GM04503 (cell line): ENCODE results near the gene DR1.

ENCODE experiments used
- DNase-seq: peaks from one replicate; pipeline ENCODE4 v3.0.0-alpha.2; 2012; ENCODE audit warnings: low read depth

The DR1 gene

GRCh38 chr1:93345633-93346420, at the start of gene DR1:
Gene DR1 (plus strand): TSS chr1:93345907. CDS start chr1:93346646, 739 bp downstream.
- peak; percentile 67 for DNase-seq

DNA sequence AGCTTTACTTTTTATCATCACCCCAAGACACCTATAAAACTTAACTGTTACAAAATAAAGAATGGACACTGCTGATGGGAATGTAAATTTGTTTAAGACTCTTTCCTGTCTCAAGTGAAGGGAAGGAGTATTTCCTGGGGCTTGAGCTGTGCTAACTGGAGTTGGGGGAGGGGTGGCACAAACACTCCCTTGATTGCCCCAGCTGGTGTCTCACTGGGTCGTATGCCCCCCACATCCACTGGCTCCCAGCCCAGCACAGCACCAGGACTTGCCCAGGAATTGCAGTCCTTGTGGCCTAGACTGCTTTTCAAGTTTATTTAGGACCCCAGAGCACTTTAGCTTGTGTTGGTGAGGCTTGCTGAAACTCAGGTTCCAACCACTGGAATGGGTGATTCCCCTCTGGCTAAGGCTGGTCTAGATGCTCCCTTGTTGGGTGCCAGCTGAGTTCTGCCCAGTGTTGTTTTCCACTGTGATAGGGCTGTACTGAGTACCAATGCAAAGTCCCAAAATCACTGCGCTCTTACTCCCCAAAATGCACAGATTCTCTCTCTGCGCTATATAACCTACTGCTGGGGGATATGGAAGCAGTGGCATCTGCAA, 49.1 kb upstream of the DR1 start:
- no peak for DNase-seq

DNA sequence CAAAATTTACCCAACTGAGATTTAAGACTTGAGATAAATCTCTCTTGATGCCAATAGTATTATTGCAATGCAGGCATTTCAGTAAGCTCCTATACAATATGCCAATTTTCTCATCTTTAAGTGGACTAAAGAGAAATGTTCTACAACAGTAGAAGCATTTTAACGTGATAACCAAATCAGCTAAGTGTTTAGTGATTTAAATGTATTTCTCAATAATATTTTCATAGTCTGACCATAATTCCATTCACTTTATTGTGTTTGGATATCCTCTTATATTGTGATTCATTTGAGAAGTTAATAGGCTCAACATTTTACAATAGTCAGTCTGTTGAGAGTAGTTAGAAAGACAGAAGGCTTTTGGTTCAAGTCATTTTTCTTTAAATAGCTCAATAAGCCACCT, 44.6 kb upstream of the DR1 start:
- DNase-seq, result no peak

- no peak for DNase-seq
These were observed 43.6 kb upstream of the DR1 start for GRCh38 chr1:93302078-93302477.

- no peak for DNase-seq
These were observed 41.0 kb upstream of the DR1 start for GRCh38 chr1:93304716-93305138.

- DNase-seq, result no peak
These were observed 38.8 kb upstream of the DR1 start for GRCh38 chr1:93306920-93307319.

DNA sequence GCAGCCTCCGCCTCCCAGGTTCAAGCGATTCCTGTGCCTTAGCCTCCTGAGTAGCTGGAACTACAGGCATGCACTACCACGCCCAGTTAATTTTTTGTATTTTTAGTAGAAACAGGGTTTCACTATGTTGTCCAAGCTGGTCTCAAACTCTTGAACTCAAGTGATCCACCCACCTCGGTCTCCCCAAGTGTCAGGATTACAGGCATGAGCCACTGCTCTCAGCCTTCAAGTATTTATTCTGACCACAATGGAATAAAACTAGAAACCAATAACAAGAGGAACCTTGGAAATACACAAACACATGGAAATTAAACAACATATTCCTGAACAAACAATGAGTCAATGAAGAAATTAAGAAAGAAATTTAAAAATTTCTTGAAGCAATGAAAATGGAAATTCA, 32.7 kb upstream of the DR1 start:
- DNase-seq, result no peak

GRCh38 chr1:93317207-93317606, 28.5 kb upstream of the DR1 start:
- DNase-seq, result no peak

DNA sequence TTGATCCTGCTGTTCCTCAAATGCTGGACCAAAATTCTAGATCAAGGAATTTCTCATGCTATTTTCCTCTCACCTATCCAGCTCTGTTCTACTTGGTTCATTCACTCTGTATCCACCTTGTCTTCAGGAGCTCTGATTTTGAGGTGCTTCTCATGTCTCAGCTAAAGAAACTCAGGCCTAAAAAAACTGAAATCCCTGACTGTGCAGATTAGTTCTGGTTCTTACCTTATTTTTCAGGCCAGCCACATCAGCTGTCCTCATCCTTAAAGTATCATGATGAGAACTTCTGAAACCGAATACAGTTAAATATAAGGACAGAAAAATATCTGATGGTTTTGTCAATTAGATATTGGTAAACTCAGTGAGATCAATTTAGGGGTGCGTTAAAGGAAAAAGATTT, 27.8 kb upstream of the DR1 start:
- DNase-seq, result no peak

DNA sequence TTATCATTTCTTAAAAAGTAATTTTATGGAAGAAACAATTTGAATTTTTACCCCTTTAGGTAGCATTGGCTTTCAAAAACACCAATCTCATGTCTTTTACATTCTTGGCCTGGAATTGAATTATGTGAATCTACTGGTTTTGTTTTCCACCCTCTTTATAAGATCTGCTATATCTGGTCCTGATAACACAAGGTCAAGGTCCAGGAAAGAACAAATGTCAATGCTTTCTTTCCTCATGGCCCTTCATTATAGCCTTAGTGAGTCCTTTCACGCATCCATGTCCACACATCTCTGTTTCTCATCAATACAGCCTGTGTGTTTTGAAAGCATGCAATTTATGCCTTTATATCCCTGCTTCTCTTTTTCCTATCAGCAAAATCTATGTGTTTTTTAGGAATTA, 24.0 kb upstream of the DR1 start:
- DNase-seq, result no peak

DNA sequence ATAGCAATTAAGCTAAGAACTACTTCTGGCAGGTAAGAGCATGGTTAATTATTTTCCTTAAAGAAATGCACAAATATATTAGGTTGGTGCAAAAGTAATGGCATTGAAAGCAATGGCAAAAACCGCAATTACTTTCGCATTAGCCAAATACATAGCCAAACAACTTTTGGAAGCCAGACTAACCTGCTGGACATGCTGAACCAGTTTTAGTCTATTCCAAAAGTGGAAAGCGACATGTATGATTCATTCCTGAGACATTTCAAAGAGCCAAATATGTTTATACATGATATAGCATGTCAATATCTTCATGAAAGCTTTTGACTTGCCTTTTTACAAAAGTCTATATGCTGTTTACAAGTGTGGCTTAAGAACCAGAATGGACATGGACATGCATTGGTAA, 23.4 kb upstream of the DR1 start:
- no peak for DNase-seq

GRCh38 chr1:93323185-93323820, 22.4 kb upstream of the DR1 start:
- no peak for DNase-seq

GRCh38 chr1:93324486-93325464, 20.9 kb upstream of the DR1 start:
- DNase-seq, result no peak

DNA sequence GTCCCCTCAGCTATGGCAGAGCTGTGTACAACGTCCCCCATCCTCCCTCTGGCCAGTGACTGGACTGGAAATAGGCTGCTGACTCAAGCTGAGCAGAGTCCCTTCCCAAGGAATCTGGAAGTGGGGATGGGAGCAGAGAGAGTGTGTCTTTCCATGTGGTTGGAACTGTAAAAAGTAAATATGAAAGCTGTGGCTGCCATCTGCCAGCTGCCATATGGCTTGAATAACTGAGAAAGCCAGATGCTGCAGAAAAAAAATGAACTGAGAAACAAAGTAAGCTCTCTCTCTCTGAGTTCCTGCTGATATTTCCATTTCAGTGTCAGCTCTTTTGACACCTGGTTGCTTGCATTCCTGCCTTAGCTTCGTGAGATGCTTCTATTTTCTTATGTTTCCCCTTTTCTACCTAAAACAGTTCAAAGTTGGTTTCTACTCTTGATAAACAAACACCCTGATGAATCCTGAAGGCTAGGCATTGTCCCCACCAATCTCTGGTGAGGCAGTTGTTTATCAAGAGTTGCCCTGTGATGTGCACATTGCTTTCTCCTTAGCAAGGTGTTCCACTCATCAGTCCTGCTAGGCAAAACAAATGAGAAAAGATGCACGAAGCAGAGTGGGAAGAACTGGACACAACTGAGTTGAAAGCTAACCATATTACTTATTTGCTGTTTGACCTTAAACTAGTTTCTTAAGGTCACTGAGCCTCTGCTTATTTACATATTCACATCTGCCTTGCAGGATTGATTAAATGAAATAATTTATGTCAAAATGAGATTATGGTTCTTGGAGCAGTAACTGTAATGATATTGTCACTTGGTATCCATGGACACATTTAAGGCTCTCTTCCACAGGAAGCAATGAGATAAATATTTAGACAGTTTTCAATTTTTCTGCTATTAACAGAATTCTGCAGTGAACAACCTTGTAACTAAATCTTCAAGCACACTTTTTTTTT, 16.6 kb upstream of the DR1 start:
- no peak for DNase-seq

GRCh38 chr1:93330196-93330595, 15.5 kb upstream of the DR1 start:
- no peak for DNase-seq

GRCh38 chr1:93330617-93331016, 15.1 kb upstream of the DR1 start:
- DNase-seq, result no peak

GRCh38 chr1:93331412-93331811, 14.3 kb upstream of the DR1 start:
- DNase-seq, result no peak

GRCh38 chr1:93332368-93332767, 13.3 kb upstream of the DR1 start:
- DNase-seq, result no peak

DNA sequence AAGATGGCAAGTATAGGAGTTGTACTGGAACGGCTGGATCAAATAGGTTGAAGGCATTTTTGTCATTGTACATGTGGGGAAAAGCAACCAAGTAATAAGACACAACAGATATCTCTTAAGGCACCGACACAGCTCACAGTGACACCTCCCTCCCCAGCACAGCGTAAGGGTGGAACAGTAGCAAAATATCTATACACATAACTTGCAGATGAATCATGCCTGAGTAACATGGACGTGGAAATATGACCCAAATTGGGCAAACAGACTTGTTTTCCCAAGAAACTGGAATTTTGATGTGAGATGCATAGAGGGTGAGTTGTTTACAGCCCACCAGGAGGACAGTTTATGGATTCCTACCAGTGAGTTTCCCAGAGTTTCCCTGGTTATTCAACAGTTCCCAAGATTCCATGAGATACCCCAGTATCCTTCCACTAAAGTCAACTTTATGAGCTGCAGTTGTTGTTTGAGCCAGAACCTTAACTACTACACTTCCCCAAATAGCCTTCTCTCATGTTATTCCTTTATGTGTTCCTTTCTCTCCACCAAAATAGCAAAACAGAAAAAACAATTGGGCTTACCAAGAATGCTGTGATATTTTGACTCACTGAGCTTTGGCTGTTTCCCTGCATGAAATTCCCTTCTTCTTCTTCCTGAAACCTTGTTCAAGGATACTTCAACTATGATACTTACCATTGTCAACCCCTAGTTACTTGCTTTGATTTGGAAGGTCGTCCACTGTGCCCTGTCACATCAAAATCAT, 7.1 kb upstream of the DR1 start:
- DNase-seq, result peak; percentile 87

- DNase-seq, result no peak
These were observed 6.5 kb upstream of the DR1 start for GRCh38 chr1:93339171-93339697.
